GM18909 (cell line): Measurements from ENCODE around the gene PFKFB4.
"Not testable (repeated sequence)": the region's sequence is repeated elsewhere in the genome, so short reads cannot be mapped to it uniquely, and the experiment has no call there.

Source experiments
- ATAC-seq: cut with Tn5 transposase; IDR thresholded peaks from one replicate; pipeline ENCODE4 v1.9.1; 2021; ENCODE audit warnings: mild to moderate bottlenecking; ENCODE audit not compliant: unreplicated experiment, poor library complexity

Gene PFKFB4

GRCh38 chr3:48562367-48563095, 5.9 kb upstream of the PFKFB4 start:
- no peak for ATAC-seq

DNA sequence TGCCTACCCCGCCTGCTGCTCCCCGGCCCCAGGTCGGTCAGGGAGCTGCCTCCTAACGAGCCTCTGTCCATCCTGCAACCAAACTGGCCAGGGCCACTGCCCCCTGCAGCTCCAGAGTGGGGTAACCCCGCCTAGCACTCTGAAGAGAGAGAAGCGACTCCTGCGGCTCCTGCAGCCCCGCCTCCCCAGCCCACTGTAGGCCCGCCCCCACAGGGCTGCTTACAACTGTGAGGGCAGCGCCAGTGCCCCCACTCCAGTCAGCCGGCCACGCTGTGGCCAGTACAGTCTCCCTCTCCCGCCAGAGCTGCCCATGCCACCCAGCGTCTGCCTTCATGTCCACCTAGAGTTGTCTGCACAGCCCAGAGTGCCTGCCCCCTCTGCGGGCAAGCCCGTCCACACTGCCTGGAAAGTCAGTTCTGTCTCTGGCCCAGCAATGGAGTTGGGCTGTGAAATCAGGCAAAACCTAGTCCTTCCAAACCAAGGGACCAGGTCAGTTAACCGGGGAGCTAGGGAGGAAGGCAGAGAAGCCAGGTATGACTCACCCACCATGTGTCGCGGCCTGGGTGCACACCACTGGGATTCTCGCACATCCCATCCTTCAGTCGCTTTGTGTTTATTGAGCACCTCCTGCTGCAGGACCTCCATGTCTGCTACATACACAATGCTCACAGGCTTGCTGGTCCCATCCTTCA, 4.6 kb upstream of the PFKFB4 start:
- ATAC-seq = no peak

DNA sequence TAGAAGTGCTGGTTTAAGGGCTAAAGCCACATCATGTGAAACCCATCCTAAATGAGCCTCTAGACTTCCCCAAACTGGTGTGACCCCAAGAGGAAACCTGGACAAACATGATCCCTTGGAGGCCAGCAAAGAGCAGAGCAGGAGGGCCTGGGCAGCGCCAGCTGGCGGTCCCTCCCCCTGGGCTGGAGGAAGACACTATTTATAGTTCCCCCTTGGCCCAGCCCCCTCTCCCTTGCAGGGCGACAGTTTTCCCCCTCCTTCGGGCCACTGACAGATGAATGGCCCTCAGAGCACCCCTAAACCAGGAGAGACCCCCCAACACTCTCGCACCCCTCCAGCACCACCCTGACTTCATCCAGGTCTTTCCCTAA, 4.0 kb upstream of the PFKFB4 start:
- no peak for ATAC-seq

- no peak for ATAC-seq
Measured at GRCh38 chr3:48558493-48559134, 2.0 kb upstream of the PFKFB4 start.

GRCh38 chr3:48555949-48556795, 431 bp downstream of the PFKFB4 start:
- ATAC-seq = no peak

DNA sequence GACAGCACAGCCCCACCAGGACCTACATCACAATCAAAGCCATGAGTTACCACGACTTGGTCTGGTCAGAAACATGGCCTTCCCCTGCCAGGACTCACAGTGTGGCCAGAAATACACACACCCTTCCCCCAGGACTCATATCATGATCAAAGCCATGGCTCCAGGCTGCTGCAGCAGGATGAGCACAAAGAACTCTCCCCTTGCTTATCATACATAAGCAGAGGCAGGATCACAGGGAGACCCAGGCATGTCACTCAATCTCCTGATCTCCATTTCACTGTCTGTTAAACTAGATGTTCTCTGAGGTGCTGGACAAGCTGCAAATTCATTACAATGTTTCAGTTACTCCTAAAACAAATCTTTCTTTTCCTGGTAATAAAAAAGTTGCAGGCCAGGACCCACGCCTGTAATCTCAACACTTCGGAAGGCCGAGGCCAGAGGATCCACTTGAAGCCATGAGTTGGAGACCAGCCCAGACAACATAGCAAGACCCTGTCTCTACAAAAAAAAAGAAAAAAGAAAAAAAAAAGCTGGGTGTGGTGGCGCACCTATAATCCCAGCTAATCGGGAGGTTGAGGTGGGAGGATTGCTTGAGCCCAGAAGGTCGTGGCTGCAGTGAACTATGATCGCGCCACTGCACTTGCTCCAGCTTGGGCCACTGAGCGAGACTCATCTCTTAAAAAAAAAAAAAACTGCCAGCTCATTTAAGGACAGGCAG, 1.2 kb downstream of the PFKFB4 start:
- no peak for ATAC-seq

GRCh38 chr3:48553886-48554845, 2.4 kb downstream of the PFKFB4 start:
- ATAC-seq = no peak

GRCh38 chr3:48553361-48553760, 3.2 kb downstream of the PFKFB4 start:
- no peak for ATAC-seq

DNA sequence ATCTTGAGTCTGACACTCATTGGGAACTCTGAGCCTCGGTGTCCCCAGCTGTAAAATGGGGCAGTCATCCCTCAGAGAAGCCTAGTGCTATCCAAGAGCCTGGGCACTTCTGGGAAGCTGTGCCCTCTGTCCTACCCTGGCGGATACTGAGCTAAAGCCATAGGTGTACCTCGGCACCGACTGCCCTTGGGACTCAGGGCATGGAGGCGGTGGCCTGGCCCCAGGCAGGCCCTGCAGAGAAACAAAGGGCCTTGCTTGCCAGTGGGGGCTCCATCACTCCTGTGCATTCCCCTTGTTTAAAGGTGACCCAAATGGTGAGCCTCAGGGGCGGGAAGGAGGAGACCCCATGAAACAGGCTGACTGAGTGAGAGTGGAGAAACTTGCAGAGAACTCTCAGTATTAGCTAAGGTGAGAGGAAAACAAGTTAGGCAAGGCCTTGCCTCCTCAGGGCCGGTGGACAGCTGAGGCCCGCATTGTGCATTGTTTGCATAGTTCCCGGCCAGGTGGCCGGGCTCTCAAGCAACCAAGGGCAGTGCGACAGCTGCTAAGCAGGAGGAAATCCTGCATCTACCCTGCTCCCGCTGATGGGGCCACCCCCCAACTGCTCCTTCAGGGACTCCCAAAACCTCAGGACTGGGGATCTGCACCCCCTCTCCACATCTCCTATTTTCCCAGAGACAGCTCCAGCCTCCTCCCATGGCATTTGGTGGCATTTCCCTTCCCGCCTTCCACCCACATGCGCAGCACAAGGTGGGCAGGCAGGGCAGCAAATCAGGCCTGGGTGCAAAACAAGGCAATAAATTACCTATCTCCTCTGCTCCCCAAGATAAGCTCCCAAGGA, 4.3 kb downstream of the PFKFB4 start:
- no peak for ATAC-seq

DNA sequence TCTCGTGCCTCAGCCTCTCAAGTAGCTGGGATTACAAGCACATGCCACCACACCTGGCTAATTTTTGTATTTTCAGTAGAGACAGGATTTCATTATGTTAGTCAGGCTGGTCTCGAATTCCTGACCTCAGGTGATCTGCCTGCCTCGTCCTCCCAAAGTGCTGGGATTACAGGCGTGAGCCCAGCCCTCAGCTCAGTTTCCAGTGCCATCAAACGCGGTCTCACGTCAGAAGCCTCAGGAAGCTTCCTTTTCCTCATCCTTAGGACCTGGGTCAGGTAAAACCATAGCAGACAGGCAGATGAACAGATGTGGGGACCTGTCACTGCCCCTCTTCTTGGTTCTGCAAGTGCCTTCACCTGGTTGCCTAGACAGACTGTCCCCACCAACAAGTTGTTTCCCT, 5.0 kb downstream of the PFKFB4 start:
- ATAC-seq = not testable (repeated sequence)

DNA sequence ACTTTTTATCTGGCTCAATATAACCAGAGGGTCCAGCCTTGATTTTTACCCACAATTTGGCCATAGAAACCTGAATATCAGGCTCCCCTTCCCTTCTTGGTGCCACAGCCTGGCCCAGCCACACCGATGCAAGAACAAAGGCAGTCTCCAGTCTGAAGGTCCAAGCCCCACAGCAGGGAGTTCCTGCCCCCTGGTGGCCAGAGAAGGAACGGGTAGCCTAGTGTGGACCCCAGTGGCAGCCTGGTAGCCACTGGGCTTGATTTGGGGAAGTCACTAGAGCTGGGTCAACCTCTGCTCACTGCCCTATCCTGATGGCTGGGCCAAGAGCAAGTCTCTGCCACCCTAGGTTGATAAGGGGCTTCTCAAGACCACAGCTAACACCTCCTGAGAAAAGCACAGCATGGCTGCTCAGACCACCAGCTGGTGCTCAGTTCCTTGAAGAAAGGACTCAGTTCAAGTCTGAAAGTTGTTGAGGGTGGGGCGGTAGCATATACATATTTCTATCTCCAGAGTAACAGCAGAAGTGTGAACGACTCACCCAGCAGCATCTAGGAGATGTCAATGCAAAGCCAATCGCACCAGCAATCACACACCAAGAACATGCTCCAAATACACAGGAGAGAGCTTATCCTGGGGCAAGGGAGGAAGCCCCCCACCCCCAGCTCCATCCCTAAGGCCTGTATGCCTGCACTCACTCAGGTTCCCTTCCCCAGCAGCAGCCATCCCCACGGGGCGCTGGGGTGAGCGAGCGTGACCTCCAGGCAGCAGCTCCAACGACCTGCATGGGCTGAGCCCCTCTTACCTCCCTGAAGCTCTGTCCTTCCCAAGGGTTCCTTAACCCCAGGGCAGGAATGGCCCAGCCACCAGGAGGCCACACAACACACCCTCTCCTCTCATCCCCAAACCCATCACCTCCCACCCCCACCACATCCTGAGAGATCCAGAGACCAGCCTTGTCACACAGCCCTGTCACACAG, 7.6 kb downstream of the PFKFB4 start:
- ATAC-seq = peak; percentile 70

DNA sequence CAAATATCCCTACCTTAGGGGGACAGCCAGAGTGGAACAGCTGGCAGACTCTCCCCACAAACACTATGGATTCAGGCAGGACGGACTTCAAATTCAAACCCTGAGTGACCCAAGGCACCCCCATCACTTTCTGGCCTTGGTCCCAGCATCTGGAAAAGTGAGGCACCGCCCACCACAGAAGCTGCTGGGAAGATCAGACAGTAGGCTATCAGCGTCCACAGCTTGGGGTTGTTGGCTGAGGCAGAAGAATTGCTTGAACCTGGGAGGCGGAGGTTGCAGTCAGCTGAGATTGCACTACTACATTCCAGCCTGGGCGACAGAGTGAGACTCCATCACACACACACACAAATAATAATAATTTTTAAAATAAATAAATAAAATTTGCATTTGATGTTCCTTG, 8.5 kb downstream of the PFKFB4 start:
- no peak for ATAC-seq

DNA sequence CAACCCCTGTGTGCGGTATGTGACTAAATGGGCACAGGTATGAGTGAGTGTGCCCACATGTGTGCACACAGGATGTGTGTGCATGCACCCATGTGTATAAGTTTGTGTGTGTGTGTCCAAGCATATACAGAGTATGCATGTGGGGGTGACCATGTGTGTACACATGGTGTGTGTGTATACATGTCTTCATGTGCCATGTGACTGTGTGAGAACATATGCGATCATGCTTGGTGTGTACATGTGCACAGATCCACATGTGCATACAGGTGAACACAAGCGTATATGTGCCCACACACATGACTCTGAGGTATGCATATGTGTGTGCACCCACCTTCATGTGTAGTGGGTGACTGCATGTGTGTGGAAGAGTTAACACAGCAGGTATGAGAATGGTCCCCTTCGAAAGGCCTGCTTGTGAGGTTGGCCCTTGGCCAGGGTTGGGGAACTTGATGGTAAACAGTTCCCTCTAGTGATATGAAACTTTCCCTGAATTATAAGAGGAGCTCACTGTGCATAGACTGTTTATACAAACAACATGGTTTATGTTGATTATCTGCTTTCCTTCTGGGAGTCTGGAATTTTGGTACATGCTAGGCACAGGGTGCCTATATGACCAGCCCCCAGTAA, 10.3 kb downstream of the PFKFB4 start:
- ATAC-seq = no peak

DNA sequence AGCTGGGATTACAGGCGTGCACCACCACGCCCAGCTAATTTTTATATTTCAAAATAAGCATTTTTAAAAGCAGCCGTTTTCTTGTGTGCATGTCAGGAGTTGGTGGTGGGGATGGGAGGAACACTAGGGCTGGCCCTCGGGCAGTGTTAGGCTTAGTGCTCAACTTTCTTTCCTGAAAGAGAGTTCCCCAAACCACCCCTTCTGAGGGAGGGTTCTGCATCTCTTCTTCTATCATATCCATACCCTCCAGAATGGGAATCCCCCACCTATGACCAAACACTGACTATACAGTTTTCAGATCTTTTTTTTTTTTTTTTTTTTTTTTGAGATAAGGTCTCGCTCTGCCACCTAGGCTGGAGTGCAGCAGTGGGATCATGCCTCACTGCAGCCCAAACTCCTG, 12.5 kb downstream of the PFKFB4 start:
- ATAC-seq = no peak

DNA sequence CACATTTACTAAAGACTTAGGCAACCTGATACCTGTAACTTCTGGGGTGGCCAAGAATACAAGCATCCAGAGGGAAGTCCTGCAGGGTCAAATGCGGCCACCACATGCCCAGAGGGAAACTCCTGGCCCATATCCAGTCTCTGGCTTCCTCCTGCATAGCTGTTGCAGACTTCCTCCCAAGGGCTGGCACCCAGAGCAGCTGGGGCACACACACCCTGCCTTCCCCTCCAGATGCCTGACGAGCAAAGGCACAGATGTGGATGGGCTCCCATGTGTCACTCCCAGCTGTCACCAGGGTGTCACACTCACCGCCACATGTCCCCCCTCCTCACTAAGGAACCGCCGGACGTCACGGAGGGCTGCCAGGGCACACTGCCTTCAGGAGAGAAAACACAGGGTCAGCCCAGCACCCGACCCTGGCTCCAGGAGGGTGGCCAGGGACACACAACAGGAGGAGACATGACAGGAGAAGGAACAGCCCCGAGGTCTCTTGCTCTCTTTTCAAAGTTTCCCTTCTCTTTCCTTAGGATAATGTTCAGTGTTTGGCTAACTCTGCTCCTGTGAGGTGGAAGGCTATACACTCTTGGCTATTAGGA, 13.2 kb downstream of the PFKFB4 start:
- ATAC-seq = no peak

DNA sequence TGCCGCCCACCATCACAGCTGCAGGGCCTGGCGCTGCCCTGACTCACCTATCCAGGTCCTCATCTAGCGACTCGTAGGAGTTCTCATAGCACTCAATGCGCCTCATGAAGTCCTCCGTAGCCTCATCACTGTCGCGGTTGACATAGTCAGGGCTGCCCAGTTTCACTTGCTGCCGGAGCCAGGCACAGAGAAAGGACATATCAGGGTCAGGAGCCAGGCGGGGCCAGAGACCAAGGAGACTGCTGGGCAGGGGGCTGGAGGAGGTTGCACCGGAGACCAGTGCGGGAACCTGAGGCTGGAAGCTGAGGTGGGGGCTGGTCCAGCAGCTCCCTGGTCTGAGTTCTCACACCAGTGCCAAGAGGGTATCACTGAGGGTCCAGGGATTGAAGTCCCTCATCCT, 18.2 kb downstream of the PFKFB4 start:
- no peak for ATAC-seq
